DOHH2 (cell line): Measurements from ENCODE around the gene RINT1.

Experiments
- H3F3A ChIP-seq: fragments of 200-600 bp; sonication (generic), shearing (Covaris generic); 2 replicates; pipeline ENCODE4 v1.6.0; 2016; ENCODE audit warnings: antibody characterized with exemption, mild to moderate bottlenecking; ENCODE audit not compliant: control insufficient read depth, insufficient read depth
- H3K27ac ChIP-seq: fragments of 200-600 bp; sonication (generic); 2 replicates; pipeline ENCODE4 v1.5.1; 2014; ENCODE audit warnings: low read depth, mild to moderate bottlenecking, low read length, moderate library complexity
- H3K27me3 ChIP-seq: fragments of 200-600 bp; sonication (generic); 2 replicates; pipeline ENCODE4 v1.6.1; 2014; ENCODE audit warnings: mild to moderate bottlenecking, low read length, mixed read lengths; ENCODE audit not compliant: control insufficient read depth
- H3K36me3 ChIP-seq: fragments of 200-600 bp; sonication (generic); 2 replicates; pipeline ENCODE4 v1.6.1; 2014; ENCODE audit warnings: mild to moderate bottlenecking, low read length, moderate library complexity, mixed read lengths; ENCODE audit not compliant: control insufficient read depth
- H3K4me1 ChIP-seq: fragments of 200-600 bp; sonication (generic); 2 replicates; pipeline ENCODE4 v1.6.1; 2014; ENCODE audit warnings: mild to moderate bottlenecking, low read length, mixed read lengths; ENCODE audit not compliant: control insufficient read depth
- H3K4me2 ChIP-seq: fragments of 200-600 bp; sonication (generic); 2 replicates; pipeline ENCODE4 v1.6.0; 2014; ENCODE audit warnings: mild to moderate bottlenecking, low read length, moderate library complexity
- H3K4me3 ChIP-seq: fragments of 200-600 bp; sonication (generic); 2 replicates; pipeline ENCODE4 v1.5.1; 2014; ENCODE audit warnings: mild to moderate bottlenecking, low read length, mixed read lengths
- H3K79me2 ChIP-seq: fragments of 200-600 bp; sonication (generic); 2 replicates; pipeline ENCODE4 v1.6.1; 2014; ENCODE audit warnings: mild to moderate bottlenecking, low read length, mixed read lengths; ENCODE audit not compliant: control insufficient read depth
- H3K9me2 ChIP-seq: fragments of 200-600 bp; sonication (generic); replicated peaks from 2 replicates; pipeline ENCODE4 v1.6.1; 2014; ENCODE audit warnings: mild to moderate bottlenecking, low read length, mixed read lengths; ENCODE audit not compliant: control insufficient read depth
- H3K9me3 ChIP-seq: fragments of 200-600 bp; sonication (generic); 2 replicates; pipeline ENCODE4 v1.6.1; 2014; ENCODE audit warnings: antibody characterized with exemption, low read length, mixed read lengths; ENCODE audit not compliant: control insufficient read depth, insufficient read depth
- H4K20me1 ChIP-seq: fragments of 200-600 bp; sonication (generic); 2 replicates; pipeline ENCODE4 v1.6.0; 2014; ENCODE audit warnings: low read depth, mild to moderate bottlenecking, antibody characterized with exemption, low read length, moderate library complexity; ENCODE audit not compliant: control insufficient read depth, insufficient read depth
- CTCF ChIP-seq: fragments of 200-600 bp; sonication (generic); IDR thresholded peaks from one replicate; pipeline ENCODE4 v1.5.1; 2014; ENCODE audit warnings: antibody characterized with exemption, mild to moderate bottlenecking, low read depth, low read length; ENCODE audit not compliant: poor library complexity, severe bottlenecking
- EZH2phosphoT487 ChIP-seq: fragments of 200-600 bp; sonication (generic); IDR thresholded peaks from 2 replicates; pipeline ENCODE4 v1.6.1; 2017; ENCODE audit warnings: borderline replicate concordance, mild to moderate bottlenecking, antibody characterized with exemption, low read length, moderate library complexity, mixed read lengths

RINT1 gene

DNA sequence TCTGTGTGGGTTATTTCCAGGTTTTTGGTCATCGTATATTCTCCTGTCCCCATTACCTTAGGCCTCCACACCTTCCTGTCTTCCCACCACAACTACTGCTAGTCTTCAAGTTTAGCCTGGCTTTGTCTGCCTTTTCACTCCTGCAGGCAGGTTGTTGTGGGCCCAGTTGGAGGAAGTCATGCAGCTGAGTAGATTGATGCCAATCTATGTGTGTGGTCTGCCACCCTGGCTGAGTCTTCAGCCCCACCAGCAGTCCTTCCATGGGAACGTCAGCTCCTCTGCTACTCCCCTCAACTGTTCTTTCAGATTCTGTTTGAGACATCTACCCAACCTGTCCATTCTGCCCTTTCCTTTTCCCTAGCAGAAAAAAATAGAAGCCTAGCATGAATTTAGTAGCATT lies 6.3 kb downstream of the RINT1 start:
- H3K36me3 ChIP-seq = peaks cover 93% of the 10 kb centered on the region

DNA sequence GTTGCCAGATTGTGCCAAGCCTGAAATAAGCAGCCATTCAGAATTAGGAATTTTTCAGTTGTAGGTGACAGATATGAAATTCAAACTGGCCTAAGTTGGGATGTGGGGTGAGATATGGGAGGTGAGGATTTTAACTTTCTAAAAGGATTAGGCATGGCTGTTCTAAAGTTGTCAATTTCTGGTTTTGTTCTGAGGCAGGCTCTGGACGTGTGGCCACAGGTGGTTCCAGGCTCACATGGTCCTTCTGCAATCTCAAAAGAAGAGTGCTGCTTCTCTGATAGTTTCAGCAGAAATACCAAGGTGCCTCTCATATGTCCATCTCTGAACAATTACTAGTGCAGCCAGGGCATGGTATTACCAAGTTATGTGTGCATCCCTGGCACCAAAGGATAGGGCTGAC lies 27.9 kb downstream of the RINT1 start:
- Histone ChIP-seq H3K27ac (no peak overlapping the region), H4K20me1 (no peaks in the 10 kb centered on the region), H3K4me3 (no peak overlapping the region), H3K27me3 (no peaks in the 10 kb centered on the region), H3K4me2 (no peak overlapping the region), H3K9me2 (no peaks in the 10 kb centered on the region), H3K9me3 (no peaks in the 10 kb centered on the region), H3F3A (0 out of 2 replicates have a peak, but pooled peaks cover under 1% of the 10 kb centered on the region), H3K36me3 (peaks cover 77% of the 10 kb centered on the region), H3K4me1 (no peaks in the 10 kb centered on the region), H3K79me2 (no peaks in the 10 kb centered on the region)
- no peak for TF ChIP-seq CTCF

More for the DNA sequence above, 6.3 kb downstream of the RINT1 start:
- H3K9me2 ChIP-seq = no peaks in the 10 kb centered on the region
- peaks cover 9% of the 10 kb centered on the region for H3K4me1 ChIP-seq
- H3K4me3 ChIP-seq = no peak overlapping the region
- H3K79me2 ChIP-seq = peaks cover 40% of the 10 kb centered on the region
- H3K4me2 ChIP-seq = no peak overlapping the region
- TF ChIP-seq CTCF (no peak), EZH2phosphoT487 (no peak)
- H3K9me3 ChIP-seq = no peaks in the 10 kb centered on the region
- H3K27ac ChIP-seq = no peak overlapping the region
- H3K27me3 ChIP-seq = no peaks in the 10 kb centered on the region
- H3F3A ChIP-seq = no peaks in the 10 kb centered on the region
- H4K20me1 ChIP-seq = peaks cover 3% of the 10 kb centered on the region; the same call in 1 of the 2 replicates

- H3K36me3 ChIP-seq = peaks cover 81% of the 10 kb centered on the region
- H3F3A ChIP-seq = 0 out of 2 replicates have a peak, but pooled peaks cover 10% of the 10 kb centered on the region
- no peak overlapping the region for H3K4me2 ChIP-seq
- H3K4me1 ChIP-seq = no peaks in the 10 kb centered on the region
- no peaks in the 10 kb centered on the region for H3K9me3 ChIP-seq
- H3K79me2 ChIP-seq = no peaks in the 10 kb centered on the region
- H3K27me3 ChIP-seq = no peaks in the 10 kb centered on the region
- TF ChIP-seq EZH2phosphoT487 (no peak), CTCF (no peak)
- H4K20me1 ChIP-seq = no peaks in the 10 kb centered on the region
- no peaks in the 10 kb centered on the region for H3K9me2 ChIP-seq
- no peak overlapping the region for H3K4me3 ChIP-seq
- H3K27ac ChIP-seq = no peak overlapping the region
Observed at GRCh38 chr7:105565190-105565589, 33.2 kb downstream of the RINT1 start.
